Measurements from ENCODE around the gene ZNF732.

Gene ZNF732

DNA sequence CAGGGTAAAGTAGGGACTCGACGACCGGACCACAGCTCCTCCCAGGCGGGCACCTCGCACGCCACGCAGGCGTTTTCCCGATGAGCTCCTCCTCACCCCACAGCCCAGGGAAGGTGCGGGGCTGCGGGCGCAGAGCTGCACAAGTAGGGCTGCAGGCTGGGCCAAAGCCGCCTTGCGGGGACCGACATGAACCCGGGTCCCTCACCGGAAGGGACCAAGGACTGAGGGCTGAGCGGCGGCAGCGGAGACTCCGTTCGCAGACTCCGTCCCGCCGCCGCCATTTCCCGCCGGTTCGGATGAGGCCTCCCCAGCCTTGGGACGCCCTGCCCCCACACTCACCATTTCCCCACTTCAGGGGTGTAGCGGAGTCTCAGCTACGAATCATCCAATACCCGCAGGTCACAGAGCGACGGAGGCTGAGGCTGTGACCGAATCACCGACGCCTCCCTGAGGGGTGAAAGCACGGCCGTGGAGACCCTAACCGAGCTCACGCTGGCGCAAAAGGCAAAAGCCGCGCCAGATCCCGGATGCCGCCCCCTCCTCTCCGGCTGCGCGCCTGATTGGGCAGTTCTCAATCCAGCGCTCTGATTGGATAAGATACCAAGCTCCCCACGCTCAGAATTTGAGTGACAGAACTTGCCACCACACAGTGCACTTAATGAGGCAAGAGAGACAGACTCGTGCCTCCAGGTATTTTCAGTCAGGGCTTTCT is at the start of gene ZNF732:
TSS of gene ZNF732 (minus strand) at position 506 of the 712 bp plus-strand sequence. CDS start at position 342, 164 bp downstream.
- H3F3A ChIP-seq (ENCODE audit: insufficient read depth): peaks cover 28% of the 10 kb centered on the region
- H3K4me3 ChIP-seq (ENCODE audit: insufficient read depth, low read length, poor library complexity, severe bottlenecking): peak within 1 kb of the TSS; percentile 27
- TF ChIP-seq, protein P1, sequence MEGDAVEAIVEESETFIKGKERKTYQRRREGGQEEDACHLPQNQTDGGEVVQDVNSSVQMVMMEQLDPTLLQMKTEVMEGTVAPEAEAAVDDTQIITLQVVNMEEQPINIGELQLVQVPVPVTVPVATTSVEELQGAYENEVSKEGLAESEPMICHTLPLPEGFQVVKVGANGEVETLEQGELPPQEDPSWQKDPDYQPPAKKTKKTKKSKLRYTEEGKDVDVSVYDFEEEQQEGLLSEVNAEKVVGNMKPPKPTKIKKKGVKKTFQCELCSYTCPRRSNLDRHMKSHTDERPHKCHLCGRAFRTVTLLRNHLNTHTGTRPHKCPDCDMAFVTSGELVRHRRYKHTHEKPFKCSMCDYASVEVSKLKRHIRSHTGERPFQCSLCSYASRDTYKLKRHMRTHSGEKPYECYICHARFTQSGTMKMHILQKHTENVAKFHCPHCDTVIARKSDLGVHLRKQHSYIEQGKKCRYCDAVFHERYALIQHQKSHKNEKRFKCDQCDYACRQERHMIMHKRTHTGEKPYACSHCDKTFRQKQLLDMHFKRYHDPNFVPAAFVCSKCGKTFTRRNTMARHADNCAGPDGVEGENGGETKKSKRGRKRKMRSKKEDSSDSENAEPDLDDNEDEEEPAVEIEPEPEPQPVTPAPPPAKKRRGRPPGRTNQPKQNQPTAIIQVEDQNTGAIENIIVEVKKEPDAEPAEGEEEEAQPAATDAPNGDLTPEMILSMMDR (IDR thresholded peaks at IDR 0.05; ENCODE audit: insufficient read depth, low read length, poor library complexity, severe bottlenecking): no peak
- TF ChIP-seq EZH2phosphoT487 (conservative IDR thresholded peaks at IDR 0.05; ENCODE audit: low read length): no peak
- H3K9me2 ChIP-seq (replicated peaks; ENCODE audit: insufficient read depth, low read length): no peaks in the 10 kb centered on the region
- H3K27ac ChIP-seq (ENCODE audit: low read depth, low read length): peak within 1 kb of the TSS; percentile 100
- H3K36me3 ChIP-seq (ENCODE audit: low read length): peaks cover 10% of the 10 kb centered on the region; the same call in 1 of the 2 replicates
- H3K9me3 ChIP-seq (ENCODE audit: insufficient read depth, low read length): peaks cover 59% of the 10 kb centered on the region
- no peak within 1 kb of the TSS for H2AFZ ChIP-seq (ENCODE audit: low read depth, low read length, severe bottlenecking)
- H4K20me1 ChIP-seq (ENCODE audit: low read depth, low read length): no peaks in the 10 kb centered on the region
- peak within 1 kb of the TSS; percentile 52 for H3K4me2 ChIP-seq (ENCODE audit: low read depth, low read length, poor library complexity, severe bottlenecking)
- no peaks in the 10 kb centered on the region for H3K79me2 ChIP-seq (ENCODE audit: insufficient read depth, low read length)
- H3K9ac ChIP-seq (ENCODE audit: low read length): peak within 1 kb of the TSS; percentile 36; the same call in 1 of the 2 replicates
- H3K27me3 ChIP-seq (ENCODE audit: low read length): no peaks in the 10 kb centered on the region

DNA sequence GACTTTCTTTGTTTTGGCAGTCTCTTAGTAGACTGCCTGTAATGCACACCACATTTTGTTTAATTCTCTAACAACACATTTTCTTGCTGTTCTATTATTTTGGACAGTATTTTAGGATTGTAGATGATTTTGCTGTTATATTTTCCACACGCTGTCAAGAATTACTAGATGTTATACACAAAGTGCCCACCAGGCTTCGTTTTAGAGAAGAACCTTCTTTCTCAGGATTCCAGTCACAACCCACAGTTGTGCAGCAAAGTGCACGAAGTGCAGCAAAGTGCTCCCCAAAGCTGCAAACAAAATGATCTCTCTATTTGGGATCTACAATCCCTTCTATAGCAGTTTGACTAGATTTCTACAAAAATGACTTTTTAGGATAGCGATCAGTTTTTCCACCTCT is 34.7 kb upstream of the ZNF732 start:
- Histone ChIP-seq H3K4me2 (ENCODE audit: low read depth, low read length, poor library complexity, severe bottlenecking) (peak overlapping the region; percentile 53), H3K27ac (ENCODE audit: low read depth, low read length) (no peak overlapping the region), H3K36me3 (ENCODE audit: low read length) (peaks cover 55% of the 10 kb centered on the region), H3K27me3 (ENCODE audit: low read length) (no peaks in the 10 kb centered on the region), H4K20me1 (ENCODE audit: low read depth, low read length) (no peaks in the 10 kb centered on the region), H3K4me3 (ENCODE audit: insufficient read depth, low read length, poor library complexity, severe bottlenecking) (no peak overlapping the region), H3F3A (ENCODE audit: insufficient read depth) (no peaks in the 10 kb centered on the region), H2AFZ (ENCODE audit: low read depth, low read length, severe bottlenecking) (no peak overlapping the region), H3K79me2 (ENCODE audit: insufficient read depth, low read length) (peaks cover 69% of the 10 kb centered on the region), H3K9ac (ENCODE audit: low read length) (no peak overlapping the region), H3K9me3 (ENCODE audit: insufficient read depth, low read length) (peaks cover 22% of the 10 kb centered on the region), H3K9me2 (replicated peaks; ENCODE audit: insufficient read depth, low read length) (no peaks in the 10 kb centered on the region)
- no peak for TF ChIP-seq EZH2phosphoT487 (conservative IDR thresholded peaks at IDR 0.05; ENCODE audit: low read length)
- TF ChIP-seq, protein P1 (IDR thresholded peaks at IDR 0.05; ENCODE audit: insufficient read depth, low read length, poor library complexity, severe bottlenecking): no peak

DNA sequence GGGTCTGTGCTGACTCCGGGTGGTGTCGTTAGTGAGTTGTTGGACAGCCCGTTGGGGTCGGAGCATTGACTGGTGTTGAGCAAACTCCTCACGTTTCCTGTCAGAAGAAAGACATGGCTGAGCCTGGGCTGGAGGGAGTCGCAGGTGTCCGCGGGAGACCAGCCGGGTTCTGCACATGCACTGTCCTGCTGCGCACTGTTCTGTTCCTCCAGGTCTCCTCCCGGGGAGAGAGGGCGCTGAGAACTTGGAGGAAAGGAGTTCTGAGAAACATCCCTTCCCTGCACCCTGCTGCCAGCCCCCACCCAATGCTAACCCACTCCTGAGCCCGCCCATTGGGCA is 33.5 kb upstream of the ZNF732 start:
- Histone ChIP-seq H3K9me2 (replicated peaks; ENCODE audit: insufficient read depth, low read length) (no peaks in the 10 kb centered on the region), H4K20me1 (ENCODE audit: low read depth, low read length) (no peaks in the 10 kb centered on the region), H3K27ac (ENCODE audit: low read depth, low read length) (peak overlapping the region; percentile 62), H3K4me2 (ENCODE audit: low read depth, low read length, poor library complexity, severe bottlenecking) (peak overlapping the region; percentile 53), H3K27me3 (ENCODE audit: low read length) (no peaks in the 10 kb centered on the region), H3K9me3 (ENCODE audit: insufficient read depth, low read length) (peaks cover 22% of the 10 kb centered on the region), H2AFZ (ENCODE audit: low read depth, low read length, severe bottlenecking) (no peak overlapping the region), H3F3A (ENCODE audit: insufficient read depth) (no peaks in the 10 kb centered on the region), H3K9ac (ENCODE audit: low read length) (peak overlapping the region; percentile 85), H3K4me3 (ENCODE audit: insufficient read depth, low read length, poor library complexity, severe bottlenecking) (peak overlapping the region; percentile 90), H3K36me3 (ENCODE audit: low read length) (peaks cover 45% of the 10 kb centered on the region), H3K79me2 (ENCODE audit: insufficient read depth, low read length) (peaks cover 59% of the 10 kb centered on the region)
- TF ChIP-seq, protein P1 (IDR thresholded peaks at IDR 0.05; ENCODE audit: insufficient read depth, low read length, poor library complexity, severe bottlenecking): no peak
